H1 (cell line): Measurements from ENCODE around the gene GPT2. TPM values are rescaled to one million over a fixed set of nuclear protein-coding genes. Genes with fewer than 3 reads are reported as not detected.
A peak's percentile ranks its signal among the peaks of the same experiment; 100 is the strongest.

Experiments used
- RAD21 ChIP-seq, 2 experiments: IDR thresholded peaks in 1 of 2; conservative IDR thresholded peaks in 1 of 2; 2 replicates each; pipeline ENCODE4 v1.6.1; 2011; ENCODE audit warnings: low read depth in 2 of 2, low read length in 2 of 2, improper control_type of control experiment in 1 of 2, inconsistent platforms in 1 of 2, mild to moderate bottlenecking in 1 of 2, moderate library complexity in 1 of 2
- polyA plus RNA-seq, 7 experiments: library from polyadenylated mRNA; depleted of rRNA in 3 of 7; stranded (reverse) in 5 of 7; unstranded in 2 of 7; fragments of >200 nt in 5 of 7; fragments of 200-250 nt in 2 of 7; gene quantifications; 1 replicate in 5 of 7; 2 replicates in 1 of 7; 4 replicates in 1 of 7; pipeline versions ENCODE4 v1.2.1 to v1.2.3, GENCODE V29; 2011 to 2013; ENCODE audit warnings: missing spikeins in 2 of 7, mixed read lengths in 2 of 7
- total RNA-seq: library from RNA; stranded (reverse); fragmentation: NEBNext Ultra II Directional; extraction: Animal tissue kit (Norgen Biotek cat#: 25700); gene quantifications from 2 replicates; pipeline ENCODE4 v1.2.1, GENCODE V29; 2021

GPT2 gene
- total and polyA plus RNA-seq, 2 of the 8 experiments (the other 6 are each of a cell fraction or from before 2014, with no cell fraction given), result 71.6 to 94.1 TPM

DNA sequence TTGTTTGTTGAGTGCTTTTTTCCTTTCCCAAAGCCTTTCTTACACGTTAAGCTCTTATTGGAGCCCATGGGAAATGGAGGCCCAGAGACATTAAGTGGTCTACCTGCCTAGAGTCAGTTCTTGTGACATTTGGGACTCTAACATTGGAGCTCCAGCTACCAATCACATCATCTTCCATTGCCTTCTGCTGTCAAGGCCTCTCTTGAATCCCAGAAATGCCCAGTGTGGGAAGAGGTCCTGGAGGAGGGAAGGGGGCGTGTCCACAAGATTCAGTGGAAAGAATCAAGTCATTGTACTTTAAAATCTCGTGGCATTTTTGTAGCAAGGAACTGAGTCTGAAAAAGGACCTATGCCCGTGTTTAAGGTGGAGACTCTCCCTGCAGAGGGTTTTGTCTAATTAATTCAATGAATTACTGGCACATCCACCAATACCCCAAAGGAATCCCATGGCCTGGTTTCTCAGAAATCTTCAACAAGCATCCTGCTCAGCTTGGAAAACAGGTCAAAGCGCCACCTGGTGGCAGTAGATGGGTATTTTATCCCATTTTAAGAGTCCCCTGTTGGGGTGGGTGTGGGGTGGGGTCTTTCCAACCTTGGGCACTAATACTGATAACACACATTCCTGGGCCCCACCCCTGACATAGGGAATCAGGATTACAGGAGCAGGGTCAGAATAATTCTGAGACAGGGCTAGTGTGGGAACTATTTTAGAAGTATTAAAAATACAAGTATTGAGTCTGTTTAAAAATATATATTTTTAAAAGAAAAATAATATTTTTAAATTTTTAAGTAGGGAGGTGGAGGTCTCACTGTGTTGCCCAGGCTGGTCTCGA is 24.6 kb downstream of the GPT2 start (continued):
- TF ChIP-seq RAD21 (IDR thresholded peaks at IDR 0.05 in 1 of 2, conservative IDR thresholded peaks at IDR 0.05 in 1 of 2; ENCODE audit: low read depth in 2 of 2, low read length in 2 of 2), result peak; percentile 60 to 75
